HG03095 (cell line): ENCODE data around the gene SH2D7.

Experiments used
- ATAC-seq: cut with Tn5 transposase; IDR thresholded peaks from one replicate; pipeline ENCODE4 v1.9.1; 2021; ENCODE audit warnings: moderate library complexity; ENCODE audit not compliant: unreplicated experiment

The SH2D7 gene

GRCh38 chr15:78060232-78060631, 32.1 kb upstream of the SH2D7 start:
- ATAC-seq: no peak

- no peak for ATAC-seq
Observed at GRCh38 chr15:78061963-78062427, 30.4 kb upstream of the SH2D7 start.

- no peak for ATAC-seq
Observed at GRCh38 chr15:78063217-78063616, 29.1 kb upstream of the SH2D7 start.

GRCh38 chr15:78063970-78064385, 28.4 kb upstream of the SH2D7 start:
- no peak for ATAC-seq

GRCh38 chr15:78064544-78064943, 27.8 kb upstream of the SH2D7 start:
- no peak for ATAC-seq

- ATAC-seq: no peak
Observed at GRCh38 chr15:78065284-78065872, 27.0 kb upstream of the SH2D7 start.

- ATAC-seq: peak; percentile 54
Observed at GRCh38 chr15:78065973-78066946, 26.1 kb upstream of the SH2D7 start.

GRCh38 chr15:78067328-78068228, 24.8 kb upstream of the SH2D7 start:
- no peak for ATAC-seq

DNA sequence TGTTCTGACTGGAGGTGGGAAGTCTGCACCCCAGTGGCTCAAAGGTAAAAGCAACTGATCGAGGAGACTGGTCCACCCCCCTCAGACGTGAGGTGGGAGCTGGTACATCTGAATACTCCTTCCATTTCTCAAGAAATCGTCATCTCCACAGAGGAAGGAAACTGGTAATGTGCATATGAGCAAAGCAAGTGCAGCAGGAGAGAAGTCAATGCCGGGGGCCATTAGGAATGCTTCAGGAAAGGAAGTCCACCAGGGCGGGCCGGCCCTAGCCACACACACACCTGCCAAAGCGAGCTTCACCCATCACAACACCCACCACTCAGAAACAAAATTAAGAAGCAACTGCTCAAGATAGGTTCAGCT, 23.3 kb upstream of the SH2D7 start:
- ATAC-seq: no peak

- ATAC-seq: no peak
Observed at GRCh38 chr15:78069462-78070029, 22.8 kb upstream of the SH2D7 start.

DNA sequence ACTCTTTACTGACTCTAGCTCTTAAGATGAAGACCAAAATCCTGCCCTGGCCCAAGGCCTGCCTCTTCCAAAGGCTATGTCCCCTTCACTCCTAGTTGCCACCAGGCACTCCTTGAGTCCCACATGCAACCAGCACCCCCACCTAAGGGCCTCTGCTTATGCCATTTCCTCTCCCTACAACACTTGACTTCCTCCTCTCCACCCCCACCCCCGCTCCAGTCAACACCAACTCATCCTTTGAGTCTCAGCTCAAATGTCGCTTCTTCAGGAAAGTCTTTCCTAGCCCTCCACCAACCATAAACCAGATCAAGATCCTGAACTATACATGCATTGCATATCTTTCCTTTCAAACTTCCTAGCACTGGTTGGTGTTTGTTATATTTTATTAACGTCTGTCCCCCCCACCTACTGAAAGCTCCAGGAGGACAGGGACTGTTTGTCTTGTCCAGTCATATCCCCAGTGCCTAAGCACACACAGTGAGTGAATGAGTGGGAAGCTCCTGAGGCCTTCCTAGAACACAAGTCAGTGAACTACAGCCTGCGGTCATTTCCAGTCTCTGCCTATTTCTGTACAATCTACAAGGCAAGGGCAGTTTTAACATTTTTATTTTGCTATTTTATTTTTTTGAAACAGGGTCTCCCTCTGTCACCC, 22.2 kb upstream of the SH2D7 start:
- no peak for ATAC-seq

DNA sequence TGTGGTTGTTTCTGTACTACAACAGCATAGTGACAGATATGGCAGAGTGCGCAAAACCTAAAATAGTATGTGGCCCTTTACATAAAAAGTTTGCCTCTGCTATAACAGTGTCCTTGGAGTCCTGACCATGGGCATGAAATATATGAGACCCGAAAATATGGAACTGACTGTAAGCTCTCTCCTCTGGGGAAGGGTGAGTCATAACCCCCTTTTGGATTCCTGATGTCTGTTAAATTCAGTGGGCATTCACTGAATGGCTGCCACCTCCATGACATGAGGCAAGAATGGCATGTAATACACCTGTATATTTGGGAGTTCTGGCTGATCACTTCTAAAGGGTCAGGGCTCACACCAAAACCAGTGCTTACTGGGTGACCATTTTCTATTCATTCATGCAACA, 21.0 kb upstream of the SH2D7 start:
- ATAC-seq: no peak

GRCh38 chr15:78072080-78072892, 20.1 kb upstream of the SH2D7 start:
- ATAC-seq: no peak

- ATAC-seq: no peak
Observed at GRCh38 chr15:78073046-78073787, 19.1 kb upstream of the SH2D7 start.

- ATAC-seq: no peak
Observed at GRCh38 chr15:78075490-78076230, 16.7 kb upstream of the SH2D7 start.

DNA sequence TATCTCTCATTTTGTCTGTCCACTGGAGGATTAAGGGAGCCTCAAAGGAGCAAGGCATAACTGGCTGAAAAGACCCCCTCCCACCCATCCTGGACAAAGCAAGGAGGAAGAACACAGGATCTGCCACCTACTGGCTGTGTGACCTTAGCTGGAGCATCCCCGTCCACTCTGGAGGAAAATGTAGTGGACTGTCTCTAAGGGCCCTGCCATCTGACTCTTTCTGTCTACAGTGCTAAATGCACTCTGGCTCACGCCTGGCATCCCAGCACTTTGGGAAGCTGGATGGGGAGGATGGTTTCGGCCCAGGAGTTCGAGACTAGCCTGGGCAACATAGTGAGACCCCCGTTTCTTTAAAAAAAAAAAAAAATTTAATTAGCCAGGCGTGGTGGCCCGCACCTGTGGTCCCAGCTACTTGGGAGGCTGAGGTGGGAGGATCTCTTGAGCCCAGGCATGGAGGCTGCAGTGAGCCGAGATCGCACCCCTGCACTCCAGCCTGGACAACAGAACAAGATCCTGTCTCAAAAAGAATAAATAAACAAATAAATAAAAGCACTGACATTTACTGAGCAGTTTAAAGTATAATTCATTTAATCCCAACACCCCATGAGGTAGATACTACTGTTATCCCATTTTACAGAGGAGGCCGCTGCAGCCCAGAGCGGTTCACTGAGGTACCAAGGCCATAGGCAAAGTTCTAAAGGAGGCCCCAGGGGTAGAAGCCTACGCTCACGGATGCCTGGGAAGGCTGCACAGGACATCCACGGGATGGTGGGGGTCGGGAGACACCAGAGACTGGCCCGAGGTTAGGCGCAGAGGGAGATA, 15.9 kb upstream of the SH2D7 start:
- ATAC-seq: peak; percentile 5
